Spleen (tissue), 7 donors: ENCODE results near the gene CMKLR1.

ENCODE experiments used
- CTCF ChIP-seq, 11 experiments: fragments of 200-600 bp in 7 of 11; fragments of 450-650 bp in 4 of 11; sonication (generic) in 4 of 11; IDR thresholded peaks in 8 of 11; conservative IDR thresholded peaks in 3 of 11; 1 replicate in 7 of 11; 2 replicates in 4 of 11; pipeline versions ENCODE4 v1.4.0 to v1.8.0; 2016 to 2021; ENCODE audit warnings: antibody characterized with exemption in 11 of 11, inconsistent platforms in 4 of 11, mild to moderate bottlenecking in 1 of 11
- POLR2A ChIP-seq, 3 donors: fragments of 450-650 bp; IDR thresholded peaks; one replicate each; pipeline ENCODE4 v1.5.1; 2017; ENCODE audit warnings: antibody characterized with exemption in 3 of 3, mild to moderate bottlenecking in 1 of 3
- POLR2AphosphoS5 ChIP-seq, 3 donors: sonication (generic); formaldehyde crosslinking; IDR thresholded peaks; one replicate each; pipeline ENCODE4 v1.5.1; 2017; ENCODE audit warnings: antibody characterized with exemption in 3 of 3
- donor health status: DM: no; HTN: no; CAD: no; lungs with moderate emphysema.
- donor health status: DM: no; HTN: no; CAD: no.
- donor health status: DM: no; HTN: no; CAD: no.

- TF ChIP-seq CTCF (IDR thresholded peaks at IDR 0.05 in 8 of 11, conservative IDR thresholded peaks at IDR 0.05 in 3 of 11): no peak
- TF ChIP-seq POLR2AphosphoS5 (IDR thresholded peaks at IDR 0.05): no peak
- no peak for TF ChIP-seq POLR2A (IDR thresholded peaks at IDR 0.05)
Observed at GRCh38 chr12:108254517-108255251, 84.4 kb downstream of the CMKLR1 start.
